ENCODE data around the gene GBF1.

DNA sequence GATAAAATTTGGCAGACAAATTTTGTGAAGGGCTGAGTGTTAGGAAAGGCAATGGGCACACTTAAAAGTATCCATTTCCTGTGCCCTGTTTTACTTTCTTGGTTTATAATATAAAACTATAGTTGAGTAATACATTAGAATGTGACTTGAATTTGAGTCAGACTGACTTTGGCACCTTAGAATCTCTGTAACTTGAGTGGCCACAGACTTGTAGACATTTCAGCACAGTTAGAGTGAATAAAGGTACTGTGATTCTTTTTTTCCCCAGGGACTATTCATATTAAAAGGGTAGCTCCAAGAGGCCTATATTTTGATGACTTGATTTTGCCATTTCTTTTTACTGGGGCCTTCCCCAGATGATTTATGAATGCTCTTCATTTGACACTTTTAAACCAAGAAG, 22.4 kb downstream of the GBF1 start:
- no peak for TF ChIP-seq FOXP2 (optimal IDR thresholded peaks at IDR 0.05; ENCODE audit: control extremely low read depth, extremely low read length, insufficient read depth)
- no peak for TF ChIP-seq EZH2 (IDR thresholded peaks at IDR 0.05)
